ENCODE data around the gene DNAL4. TPM values are rescaled to one million over a fixed set of nuclear protein-coding genes. Genes with fewer than 3 reads are reported as not detected.
A peak's percentile ranks its signal among the peaks of the same experiment; 100 is the strongest.

DNAL4 gene
- total RNA-seq, 1 donor from 2014 or later: 18.0 TPM

DNA sequence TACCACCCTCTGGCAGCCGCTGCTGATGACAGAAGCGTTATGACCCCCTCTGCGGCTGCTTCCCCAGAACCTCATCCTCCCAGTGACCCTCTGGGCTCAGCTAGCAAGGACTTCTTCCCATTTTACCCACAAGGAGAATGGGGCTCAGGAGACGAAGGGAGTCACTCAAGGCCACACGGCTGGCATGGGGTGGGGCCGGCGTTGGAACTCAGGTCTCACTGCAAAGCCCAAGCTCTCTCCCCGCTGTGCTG is 21.4 kb downstream of the DNAL4 start:
- Histone ChIP-seq H3K27ac (no peak overlapping the region), H3K4me3 (no peak overlapping the region), H3K4me1 (no peaks in the 10 kb centered on the region), H3K9me3 (no peaks in the 10 kb centered on the region), H3K36me3 (no peaks in the 10 kb centered on the region), H3K27me3 (no peaks in the 10 kb centered on the region)
- TF ChIP-seq, protein P1, sequence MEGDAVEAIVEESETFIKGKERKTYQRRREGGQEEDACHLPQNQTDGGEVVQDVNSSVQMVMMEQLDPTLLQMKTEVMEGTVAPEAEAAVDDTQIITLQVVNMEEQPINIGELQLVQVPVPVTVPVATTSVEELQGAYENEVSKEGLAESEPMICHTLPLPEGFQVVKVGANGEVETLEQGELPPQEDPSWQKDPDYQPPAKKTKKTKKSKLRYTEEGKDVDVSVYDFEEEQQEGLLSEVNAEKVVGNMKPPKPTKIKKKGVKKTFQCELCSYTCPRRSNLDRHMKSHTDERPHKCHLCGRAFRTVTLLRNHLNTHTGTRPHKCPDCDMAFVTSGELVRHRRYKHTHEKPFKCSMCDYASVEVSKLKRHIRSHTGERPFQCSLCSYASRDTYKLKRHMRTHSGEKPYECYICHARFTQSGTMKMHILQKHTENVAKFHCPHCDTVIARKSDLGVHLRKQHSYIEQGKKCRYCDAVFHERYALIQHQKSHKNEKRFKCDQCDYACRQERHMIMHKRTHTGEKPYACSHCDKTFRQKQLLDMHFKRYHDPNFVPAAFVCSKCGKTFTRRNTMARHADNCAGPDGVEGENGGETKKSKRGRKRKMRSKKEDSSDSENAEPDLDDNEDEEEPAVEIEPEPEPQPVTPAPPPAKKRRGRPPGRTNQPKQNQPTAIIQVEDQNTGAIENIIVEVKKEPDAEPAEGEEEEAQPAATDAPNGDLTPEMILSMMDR (IDR thresholded peaks at IDR 0.05): no peak
- intact Hi-C loops (cut with DNase I): no loop called here
- DNase-seq (ENCODE audit: low spot score in 2 of 2): no peak

DNA sequence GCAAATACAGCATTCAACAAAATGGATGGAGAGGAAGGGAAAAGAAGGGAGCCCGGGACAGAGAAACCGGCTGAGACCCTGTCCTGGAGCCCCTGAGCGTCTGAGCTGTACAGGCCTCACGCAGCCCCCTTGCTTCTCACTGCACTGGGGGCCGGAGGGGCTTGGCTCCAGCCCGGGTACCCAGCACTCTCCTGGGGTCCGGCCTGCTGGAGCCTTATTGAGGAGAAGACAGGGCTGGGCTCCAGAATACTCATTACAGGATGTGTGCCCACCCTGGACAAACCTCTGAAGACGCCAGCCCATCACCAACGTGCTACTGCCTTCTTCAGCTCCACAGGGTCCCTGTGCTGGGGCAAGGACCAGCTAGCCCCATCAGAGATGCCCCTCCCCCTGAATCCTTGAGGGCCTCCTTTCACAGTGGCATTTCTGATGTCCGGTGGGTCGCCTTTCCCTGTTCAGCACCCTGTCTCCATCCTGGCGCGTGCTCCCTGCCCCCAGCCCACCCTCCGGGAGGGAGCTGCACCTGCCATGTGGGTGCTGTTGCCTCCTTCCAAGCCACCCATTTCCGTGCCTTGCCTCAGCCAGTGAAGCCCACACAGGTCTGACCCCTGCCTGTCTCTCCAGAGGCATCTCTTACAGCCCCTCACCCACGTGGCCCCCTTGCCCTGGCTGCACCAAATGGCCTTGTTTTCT is 23.5 kb downstream of the DNAL4 start:
- H3K4me3 ChIP-seq: no peak overlapping the region
- H3K27ac ChIP-seq: no peak overlapping the region
- H3K27me3 ChIP-seq: no peaks in the 10 kb centered on the region
- DNase-seq (ENCODE audit: low spot score in 2 of 2): no peak
- intact Hi-C loops (cut with DNase I): no loop called here
- H3K4me1 ChIP-seq: no peaks in the 10 kb centered on the region
- no peaks in the 10 kb centered on the region for H3K36me3 ChIP-seq
- H3K9me3 ChIP-seq: no peaks in the 10 kb centered on the region
- TF ChIP-seq, protein P1 (IDR thresholded peaks at IDR 0.05): no peak

DNA sequence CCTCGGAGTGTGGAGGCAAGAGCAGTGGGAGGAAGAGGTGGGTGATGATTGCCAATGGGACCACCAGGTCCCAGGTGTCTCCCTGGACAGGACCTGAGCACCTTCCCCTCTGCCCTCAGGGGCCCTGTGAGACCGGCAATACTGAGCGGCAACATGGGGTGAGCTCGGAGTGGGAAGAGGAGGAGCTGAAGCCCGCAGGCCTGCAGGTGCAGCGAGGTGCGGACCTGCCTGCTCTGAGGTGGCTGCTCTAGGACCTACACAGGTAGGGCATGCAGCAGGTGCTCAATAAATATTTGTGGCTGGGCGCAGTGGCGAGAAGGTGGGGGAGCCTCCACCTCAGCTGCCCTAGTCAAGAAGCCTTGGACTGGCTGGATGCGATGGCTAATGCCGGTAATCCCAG is 25.9 kb downstream of the DNAL4 start:
- TF ChIP-seq, protein P1 (IDR thresholded peaks at IDR 0.05): no peak
- DNase-seq (ENCODE audit: low spot score in 2 of 2): no peak
- H3K4me3 ChIP-seq: no peak overlapping the region
- H3K4me1 ChIP-seq: peaks cover 0 to 6% of the 10 kb centered on the region in 2 donors
- no peaks in the 10 kb centered on the region for H3K36me3 ChIP-seq
- H3K27me3 ChIP-seq: no peaks in the 10 kb centered on the region
- no peak overlapping the region for H3K27ac ChIP-seq
- intact Hi-C loops (cut with DNase I): loop anchor here (2.0 to 5.0 kb wide), 4 partner anchors 75 to 354 kb away; no protein-coding TSS in a partner anchor
- H3K9me3 ChIP-seq: no peaks in the 10 kb centered on the region

DNA sequence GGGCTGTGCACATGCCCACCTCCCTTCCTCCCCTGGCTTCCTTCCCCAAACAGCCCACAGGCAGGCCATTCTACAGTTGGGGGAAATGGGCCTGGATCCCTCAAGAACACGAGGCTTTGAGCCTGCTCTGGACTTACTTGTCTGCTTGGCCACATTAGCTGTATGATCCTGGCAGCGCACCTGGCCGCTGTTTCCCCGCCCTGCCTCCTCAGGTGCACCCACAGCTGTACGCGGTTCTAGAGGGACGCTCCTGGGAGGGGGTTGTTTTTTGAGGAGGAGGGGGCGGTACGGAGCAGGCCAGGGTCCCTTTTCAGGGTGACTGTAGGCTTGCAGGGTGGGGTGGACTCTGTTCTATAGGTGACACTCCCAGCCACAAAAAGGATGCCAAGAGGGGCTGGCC is 26.6 kb downstream of the DNAL4 start:
- intact Hi-C loops (cut with DNase I): loop anchor here (5.0 kb wide), 3 partner anchors 95 to 355 kb away; no protein-coding TSS in a partner anchor

DNA sequence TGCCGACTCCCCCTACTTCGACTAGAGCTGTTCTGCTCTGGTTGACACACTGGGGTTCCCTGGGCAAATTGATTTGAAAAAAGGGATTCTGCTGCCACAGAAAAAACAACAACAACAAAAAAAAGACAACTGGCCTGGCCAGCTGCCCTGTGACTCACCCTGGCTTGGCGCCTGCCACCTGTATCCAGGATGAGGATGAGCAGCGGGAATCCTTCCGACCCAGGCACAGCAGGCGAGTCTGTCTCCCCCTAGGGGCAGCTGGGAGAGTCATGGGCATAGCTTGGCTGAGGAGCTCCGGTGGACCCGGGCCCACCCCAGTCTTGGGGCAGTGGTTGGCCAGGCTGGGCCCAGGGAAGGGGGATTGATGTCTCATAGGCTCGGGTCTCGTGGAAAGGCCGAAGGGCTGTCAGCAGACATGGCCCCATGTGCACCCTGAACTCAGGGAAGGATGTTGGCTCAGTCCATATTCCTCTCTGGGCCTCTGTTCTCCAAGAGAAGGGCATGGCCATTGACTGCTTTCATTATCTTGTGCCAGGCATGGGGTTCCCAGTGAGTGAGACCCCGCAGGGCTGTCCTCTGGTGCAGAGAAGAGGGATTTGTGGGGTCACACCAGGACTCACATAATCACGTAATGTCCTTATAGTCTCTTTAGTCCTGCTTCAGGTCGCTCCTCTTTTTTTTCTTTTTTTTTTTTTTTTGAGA is 27.7 kb downstream of the DNAL4 start:
- TF ChIP-seq, protein P1 (IDR thresholded peaks at IDR 0.05): peak; percentile 28 to 62 (median 52)
- DNase-seq (ENCODE audit: low spot score in 2 of 2): no peak
- Histone ChIP-seq H3K27me3 (no peaks in the 10 kb centered on the region), H3K4me3 (no peak overlapping the region), H3K27ac (no peak overlapping the region), H3K4me1 (peaks cover 0 to 6% of the 10 kb centered on the region in 2 donors), H3K36me3 (no peaks in the 10 kb centered on the region), H3K9me3 (no peaks in the 10 kb centered on the region)
- intact Hi-C loops (cut with DNase I): loop anchor here (5.0 kb wide), 3 partner anchors 96 to 356 kb away; no protein-coding TSS in a partner anchor

More for the DNA sequence above, 26.6 kb downstream of the DNAL4 start:
- peaks cover 0 to 6% of the 10 kb centered on the region in 2 donors for H3K4me1 ChIP-seq
- DNase-seq (ENCODE audit: low spot score in 2 of 2): no peak
- H3K27ac ChIP-seq: no peak overlapping the region
- no peaks in the 10 kb centered on the region for H3K27me3 ChIP-seq
- no peak overlapping the region for H3K4me3 ChIP-seq
- no peaks in the 10 kb centered on the region for H3K9me3 ChIP-seq
- no peaks in the 10 kb centered on the region for H3K36me3 ChIP-seq
- TF ChIP-seq, protein P1 (IDR thresholded peaks at IDR 0.05): no peak

All from ascending aorta (tissue), 2 donors.